NCI-H1930 (cell line): ENCODE measurements around the gene LAYN.

Source experiments
- DNase-seq, 2 experiments: peaks; one replicate each; lab custom pipeline; 2025; lab: John Stamatoyannopoulos, UW

LAYN gene, protein sequence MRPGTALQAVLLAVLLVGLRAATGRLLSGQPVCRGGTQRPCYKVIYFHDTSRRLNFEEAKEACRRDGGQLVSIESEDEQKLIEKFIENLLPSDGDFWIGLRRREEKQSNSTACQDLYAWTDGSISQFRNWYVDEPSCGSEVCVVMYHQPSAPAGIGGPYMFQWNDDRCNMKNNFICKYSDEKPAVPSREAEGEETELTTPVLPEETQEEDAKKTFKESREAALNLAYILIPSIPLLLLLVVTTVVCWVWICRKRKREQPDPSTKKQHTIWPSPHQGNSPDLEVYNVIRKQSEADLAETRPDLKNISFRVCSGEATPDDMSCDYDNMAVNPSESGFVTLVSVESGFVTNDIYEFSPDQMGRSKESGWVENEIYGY

DNA sequence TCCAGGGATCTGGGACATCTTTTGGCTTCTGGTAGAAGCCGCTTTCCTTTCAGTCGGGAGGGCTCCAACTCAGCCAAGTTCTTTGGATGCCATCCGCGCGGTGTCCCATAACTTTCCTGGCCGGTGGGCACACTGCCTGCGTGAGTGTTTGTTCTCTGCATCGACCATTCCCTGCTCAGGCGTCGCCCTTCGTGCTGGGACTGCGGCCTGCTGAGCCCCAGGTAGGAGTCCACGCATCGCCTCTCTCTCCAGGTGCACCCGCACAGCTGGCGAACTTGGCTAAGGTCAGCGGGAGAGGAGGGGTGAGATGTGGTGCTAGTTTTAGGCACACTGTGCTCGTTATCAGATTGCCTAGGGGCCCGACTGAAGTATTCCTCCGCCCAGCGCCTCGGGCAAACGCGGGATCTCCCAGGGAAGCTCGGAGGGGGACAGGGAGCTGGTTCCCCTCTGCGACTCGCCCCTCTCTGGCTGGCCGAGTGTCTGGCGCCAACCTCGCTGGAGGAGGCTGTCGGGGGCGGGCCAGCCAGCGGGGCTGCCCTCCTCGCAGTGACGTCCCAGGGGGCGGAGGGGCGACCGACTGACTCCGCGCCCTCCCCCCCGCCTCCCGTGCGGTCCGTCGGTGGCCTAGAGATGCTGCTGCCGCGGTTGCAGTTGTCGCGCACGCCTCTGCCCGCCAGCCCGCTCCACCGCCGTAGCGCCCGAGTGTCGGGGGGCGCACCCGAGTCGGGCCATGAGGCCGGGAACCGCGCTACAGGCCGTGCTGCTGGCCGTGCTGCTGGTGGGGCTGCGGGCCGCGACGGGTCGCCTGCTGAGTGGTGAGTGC is at the start of gene LAYN:
Gene LAYN (plus strand): TSS at position 607 of the 823 bp plus-strand sequence. CDS start 124 bp downstream, at position 731.
- DNase-seq = no peak

DNA sequence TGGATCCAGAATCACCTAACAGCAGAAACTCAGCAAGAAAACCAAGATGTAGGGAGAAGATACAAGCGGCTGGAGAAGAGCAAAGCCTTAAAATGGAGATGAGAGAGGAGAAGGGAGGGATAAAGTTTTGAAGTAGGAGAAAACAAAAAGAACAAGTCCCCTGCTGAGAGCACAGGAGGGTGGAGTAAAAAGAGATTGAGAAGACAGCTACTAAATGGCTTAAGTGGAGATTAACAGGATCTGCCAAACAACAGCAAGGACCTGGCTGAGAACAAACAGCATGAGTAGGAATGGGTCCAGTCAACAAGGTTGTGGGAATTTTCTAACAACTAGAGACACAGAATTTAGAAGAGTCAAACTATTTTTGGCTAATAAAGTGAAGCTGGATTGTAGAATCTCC is 46.5 kb upstream of the LAYN start:
- no peak for DNase-seq

DNA sequence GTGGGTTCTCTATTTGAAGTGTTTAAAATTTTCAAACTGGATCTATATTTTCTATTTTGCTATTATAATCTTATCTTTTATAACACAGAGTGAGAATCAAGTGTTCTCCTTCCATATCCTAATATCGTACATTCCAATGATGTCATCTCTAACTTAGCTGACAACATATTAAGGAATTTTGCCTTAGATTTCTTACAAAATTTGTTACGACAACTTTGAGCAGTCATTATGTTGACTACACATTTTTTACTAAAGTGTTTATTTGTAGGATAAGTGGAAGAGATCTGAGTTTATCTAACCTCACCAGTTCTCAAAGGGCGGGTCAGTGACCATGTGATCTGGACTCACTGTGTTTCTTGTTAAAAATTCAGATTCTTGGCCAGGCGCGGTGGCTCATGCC is 41.0 kb upstream of the LAYN start:
- no peak for DNase-seq

DNA sequence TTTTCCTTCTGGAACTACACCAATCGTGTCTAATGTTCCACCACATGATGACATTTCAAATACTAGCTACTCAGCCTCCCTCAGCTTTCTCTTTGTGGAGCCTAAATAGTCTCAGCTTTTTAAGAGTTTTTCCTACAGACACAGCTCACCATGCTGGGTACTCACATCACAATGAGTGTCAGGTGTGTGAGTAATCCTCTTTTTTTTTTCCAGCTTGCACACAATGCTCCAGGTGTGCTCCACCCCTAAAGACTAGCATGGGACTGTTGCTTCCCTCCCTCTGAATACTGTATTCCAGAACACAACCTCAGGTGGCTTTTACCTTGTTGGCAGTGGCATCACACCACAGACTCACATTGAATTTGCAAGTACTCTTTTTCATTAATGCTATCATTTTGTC is 40.0 kb upstream of the LAYN start:
- DNase-seq = no peak

DNA sequence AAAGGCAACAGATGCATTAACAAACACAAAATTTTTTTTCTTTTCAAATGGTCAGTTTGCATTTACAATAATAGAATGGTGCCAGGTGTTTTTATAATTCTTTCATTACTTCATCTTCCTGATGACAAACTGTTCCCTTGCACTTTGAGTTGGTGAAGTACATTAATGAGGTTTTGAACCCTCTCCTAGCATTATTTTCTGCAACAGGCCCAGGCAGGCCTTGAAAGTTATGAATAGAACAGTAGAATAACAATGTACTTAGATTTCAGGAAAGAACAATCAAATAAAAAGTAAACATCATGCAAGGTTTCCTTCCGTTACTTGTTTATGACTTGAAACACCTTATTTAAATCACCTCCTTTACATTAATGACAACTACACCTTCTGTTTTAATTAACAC is 37.9 kb upstream of the LAYN start:
- DNase-seq = no peak

DNA sequence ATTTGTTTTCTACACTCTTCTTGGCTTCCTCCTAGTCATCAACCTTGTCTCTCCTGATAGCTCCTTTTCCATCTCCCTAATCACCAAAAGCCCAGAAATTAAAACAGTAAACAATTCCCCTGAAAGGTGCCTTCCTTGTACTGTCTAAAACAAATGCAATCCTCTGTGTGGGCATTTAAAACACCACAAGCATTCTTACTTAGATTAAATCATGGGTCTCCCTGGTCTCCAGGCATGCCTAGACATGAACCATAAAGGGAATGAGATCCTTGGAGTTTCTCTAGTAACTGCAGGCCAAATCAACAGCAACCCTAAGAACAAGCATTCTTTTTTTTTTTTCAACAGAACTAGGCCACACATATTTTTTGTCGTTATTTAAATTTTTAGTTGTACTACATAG is 30.2 kb upstream of the LAYN start:
- DNase-seq = no peak

DNA sequence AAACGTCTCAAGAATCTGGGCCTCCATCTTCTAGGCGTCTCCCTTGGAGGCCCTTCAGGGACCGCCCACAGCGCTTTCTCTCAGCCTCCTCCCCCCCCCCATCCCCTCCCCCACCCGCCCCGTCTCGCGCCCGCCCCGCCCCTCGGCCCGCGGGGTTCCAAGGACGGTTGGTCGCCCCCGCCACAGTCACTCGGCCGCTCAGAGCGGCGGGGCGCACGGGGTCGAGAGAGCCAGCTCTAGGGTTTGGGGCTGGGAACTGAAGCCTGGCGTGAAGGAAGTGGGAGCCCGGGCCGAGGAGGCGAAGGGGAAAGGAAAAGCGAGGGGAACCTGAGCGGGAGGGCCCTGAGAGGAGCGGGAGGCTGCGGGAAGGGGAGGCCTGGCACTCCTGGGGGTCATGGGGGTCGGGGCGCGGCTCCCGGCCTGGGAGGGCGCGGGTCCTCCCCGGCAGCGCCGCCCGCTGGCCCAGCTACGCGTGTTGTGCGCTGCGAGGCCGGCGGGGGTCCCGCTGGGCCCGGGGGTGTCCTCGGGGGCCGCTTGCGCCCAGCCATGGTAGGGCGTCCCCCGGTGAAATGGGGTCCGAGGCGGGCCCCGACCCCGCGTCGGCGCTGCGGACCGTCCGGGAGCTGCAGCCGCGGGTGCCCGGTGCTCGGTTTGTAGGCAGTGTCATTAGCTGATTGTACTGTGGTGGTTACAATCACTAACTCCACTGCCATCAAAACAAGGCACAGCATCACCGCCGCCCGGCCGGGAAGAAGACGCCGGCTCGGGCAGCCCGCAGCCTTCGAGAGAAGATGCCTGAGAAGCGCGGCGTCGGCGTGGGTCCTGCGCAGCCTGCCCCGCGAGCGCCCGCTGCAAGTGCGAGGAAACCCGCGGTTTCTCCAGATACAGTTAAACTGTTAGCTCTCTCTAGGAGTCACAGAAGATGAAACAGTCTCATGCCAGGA is 28.0 kb upstream of the LAYN start, which contains the start of gene BTG4:
Gene BTG4 (minus strand): TSS at position 91 of the 944 bp plus-strand sequence. CDS start 13,610 bp downstream, outside the sequence.
- peak; percentile 11 to 31 for DNase-seq

DNA sequence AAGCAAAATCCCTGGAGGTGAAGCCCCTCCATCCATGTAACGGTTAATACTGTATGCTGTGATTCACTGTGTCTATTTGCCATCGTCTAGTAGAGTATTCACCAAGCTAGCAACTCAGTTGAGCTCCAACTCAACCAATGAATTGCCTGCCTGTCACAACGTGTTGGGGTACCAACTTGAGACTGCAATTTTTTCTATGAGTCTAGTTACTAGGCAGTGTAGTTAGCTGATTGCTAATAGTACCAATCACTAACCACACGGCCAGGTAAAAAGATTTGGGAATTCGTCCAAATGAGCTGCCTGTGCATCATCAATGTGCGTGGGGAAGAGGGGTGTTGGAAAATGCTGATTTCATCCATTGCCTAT is 27.3 kb upstream of the LAYN start:
- no peak for DNase-seq

DNA sequence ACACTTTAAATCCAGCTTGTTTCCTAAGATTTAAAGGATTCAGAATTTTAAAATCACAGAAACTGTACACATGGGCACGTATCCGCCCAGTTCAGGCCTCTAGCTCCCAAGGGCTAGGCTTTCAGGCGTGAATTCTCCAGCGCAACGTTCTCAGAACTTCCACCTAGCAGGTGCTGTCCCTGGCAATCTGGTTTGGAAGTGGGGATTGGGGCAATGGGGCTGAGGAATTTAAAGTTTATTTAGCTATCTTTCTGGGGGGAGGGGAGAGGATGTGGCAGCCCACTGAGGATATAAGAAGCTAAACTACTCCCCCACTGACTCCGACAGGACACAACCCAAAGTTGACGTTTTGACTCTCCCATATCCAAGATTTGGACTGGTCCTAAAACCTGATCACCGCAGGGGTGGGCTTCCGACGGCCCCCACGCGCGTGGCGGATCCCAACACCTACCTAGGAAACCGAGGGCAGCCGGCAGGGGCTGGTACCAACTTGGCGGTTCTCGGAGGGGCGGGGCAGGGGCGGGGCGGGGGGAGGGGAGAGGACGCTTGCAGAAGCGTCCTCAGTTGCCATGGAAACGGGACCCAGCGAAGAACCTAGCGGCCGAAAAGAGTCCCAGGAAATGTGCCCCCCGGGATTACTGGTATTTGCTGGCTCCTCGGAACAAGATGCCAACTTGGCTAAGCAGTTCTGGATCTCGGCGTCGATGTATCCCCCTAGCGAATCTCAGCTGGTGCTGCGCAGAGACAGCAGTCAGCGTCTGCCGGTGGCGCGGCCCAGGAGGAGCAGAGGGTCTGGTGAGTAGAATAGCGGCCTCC is 26.1 kb upstream of the LAYN start, which contains the start of gene HOATZ:
Gene HOATZ (plus strand): TSS at position 563 of the 816 bp plus-strand sequence. CDS start 7 bp downstream, at position 570.
- peak; percentile 17 to 41 for DNase-seq

DNA sequence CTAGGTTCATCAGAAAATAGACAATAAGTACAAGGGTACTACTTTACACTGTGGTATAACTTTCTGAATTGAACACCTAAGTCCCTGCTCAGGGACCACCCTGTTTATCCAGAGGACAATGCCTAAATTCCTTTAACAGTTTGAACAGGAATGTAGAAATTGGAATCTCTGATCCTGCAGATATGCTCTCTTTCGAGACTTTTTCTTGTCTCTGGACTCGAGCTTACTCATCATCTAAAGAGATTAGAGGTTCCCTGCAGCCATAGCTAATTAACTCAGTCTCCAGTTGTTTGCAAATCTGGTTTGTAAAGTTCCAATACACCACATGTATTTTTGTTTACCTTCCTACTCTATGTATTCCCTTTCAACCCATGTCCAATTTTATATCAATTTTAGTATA is 24.9 kb upstream of the LAYN start:
- no peak for DNase-seq

DNA sequence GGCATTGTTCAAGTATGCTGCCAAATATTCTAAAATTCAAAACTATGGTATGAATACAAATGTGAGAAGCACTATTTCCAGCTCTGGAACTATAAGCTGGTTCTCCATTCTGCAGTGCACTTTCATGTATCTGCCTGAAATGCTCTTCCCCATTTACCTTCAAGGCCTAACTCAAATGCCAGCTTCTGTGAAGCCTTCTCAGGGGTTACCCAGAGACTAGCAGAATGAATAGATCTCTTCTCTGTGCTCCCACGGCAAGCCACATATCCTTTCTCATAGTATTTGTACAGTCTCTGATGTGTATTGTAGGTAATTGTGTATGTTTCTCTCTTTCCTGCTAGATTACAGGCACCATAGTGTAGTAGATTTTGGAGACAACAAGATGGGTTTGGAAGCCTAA is 21.9 kb upstream of the LAYN start:
- no peak for DNase-seq

DNA sequence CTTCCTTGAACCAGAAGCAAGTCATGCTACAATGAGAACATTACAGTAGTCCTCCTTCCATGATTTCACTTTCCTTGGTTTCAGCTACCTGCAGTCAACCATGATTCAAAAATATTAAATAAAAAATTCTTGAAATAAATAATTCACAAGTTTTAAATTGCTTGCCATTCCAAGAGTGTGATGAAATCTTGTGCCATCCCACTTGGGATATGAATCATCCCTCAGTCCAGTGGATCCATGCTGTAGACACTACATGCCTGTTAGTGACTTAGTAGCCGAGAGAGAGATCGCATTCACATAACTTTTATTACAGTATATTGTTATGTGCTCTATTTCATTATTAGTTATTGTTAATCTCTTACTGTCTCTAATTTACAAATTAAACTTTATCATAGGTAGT is 20.0 kb upstream of the LAYN start:
- no peak for DNase-seq

DNA sequence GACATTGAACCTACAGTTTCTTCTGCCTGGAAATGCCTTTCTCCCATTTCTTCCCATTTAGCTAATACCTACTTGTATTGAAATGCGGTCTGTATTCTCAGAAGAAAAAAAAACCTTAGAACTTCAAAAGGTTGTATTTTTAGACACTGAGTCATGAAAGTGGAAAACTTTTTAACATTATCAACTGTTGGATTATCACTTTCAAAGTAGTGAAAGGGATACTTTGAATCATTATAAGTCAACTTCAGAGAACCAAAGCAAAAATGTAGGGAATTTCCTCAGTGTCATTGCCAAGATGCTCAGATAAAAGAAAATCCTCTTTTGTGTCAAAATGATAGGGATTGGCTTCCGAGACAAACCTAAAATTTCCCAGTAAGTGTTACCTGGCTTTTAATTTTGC is 19.4 kb upstream of the LAYN start:
- no peak for DNase-seq

DNA sequence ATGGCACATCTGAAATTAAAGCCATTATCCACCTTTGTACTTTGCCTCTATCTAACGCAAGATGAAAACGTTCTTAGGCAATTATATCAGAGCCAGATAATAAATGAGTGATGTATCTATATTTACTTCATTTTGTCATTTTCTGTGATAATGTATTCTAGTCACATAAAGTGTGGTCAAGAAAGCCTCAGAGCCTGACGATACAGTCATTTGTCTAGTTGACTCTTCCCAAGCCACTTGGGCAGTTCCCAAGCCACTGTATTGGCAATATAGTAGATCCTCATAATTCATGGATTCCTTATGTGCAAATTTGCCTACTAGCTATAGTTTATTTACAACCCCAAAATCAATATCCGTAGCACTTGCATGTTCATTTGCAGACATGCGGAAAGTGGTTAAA is 18.1 kb upstream of the LAYN start:
- no peak for DNase-seq

DNA sequence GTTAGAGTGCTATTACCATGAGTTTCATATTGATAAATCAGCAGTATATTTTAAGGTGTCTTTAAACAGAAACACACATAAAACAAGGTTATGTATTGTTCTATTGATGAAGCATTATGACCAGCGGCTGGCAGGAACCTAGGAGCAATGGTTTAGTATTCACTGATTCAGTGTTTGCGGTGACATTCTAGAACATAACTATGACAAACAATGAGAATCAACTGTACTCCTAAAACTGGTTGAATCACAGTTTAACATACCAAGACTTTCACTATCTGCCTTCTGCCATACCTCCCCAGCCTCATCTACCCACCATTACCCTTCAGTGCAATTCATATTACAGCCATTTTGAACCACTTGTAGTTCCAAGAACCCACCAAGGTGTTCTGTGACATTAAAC is 17.2 kb upstream of the LAYN start:
- DNase-seq = no peak

DNA sequence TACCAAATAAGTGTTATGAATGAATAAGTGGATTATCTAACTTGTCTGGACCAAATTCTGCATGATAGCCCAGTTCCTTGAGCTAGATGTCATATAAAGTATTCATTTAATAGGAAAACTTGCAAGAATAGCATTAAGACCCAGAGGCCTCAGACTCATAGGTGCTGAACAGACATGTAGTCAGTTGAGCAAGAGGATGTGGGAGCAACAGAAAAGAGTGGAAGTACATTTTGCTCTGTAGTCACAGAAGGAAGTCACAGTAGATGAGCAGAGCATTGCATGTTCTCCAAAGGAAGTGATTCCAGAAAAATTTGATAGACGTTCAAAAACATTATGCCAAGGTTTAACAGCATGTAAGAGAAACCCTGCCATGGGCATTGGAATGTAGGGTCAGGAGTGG is 16.5 kb upstream of the LAYN start:
- DNase-seq = no peak

DNA sequence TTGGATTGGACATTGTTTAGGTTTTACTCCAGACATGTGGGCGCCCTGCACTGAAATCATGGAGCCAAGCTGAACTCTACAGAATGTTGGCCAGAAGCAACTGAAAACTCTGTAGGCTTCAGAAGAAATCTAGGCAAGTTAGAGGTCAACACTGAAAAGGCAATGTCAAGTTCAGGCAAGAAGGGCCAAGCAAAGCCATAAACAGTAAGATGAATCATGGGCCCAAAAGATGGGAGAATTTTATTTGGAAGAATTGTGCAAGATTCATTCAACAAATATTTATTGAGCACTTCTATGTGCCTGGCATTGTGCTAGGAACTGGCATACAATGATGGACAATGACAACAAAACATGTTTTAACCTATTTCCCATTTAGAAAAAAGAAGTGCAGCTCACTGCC is 15.1 kb upstream of the LAYN start:
- no peak for DNase-seq

DNA sequence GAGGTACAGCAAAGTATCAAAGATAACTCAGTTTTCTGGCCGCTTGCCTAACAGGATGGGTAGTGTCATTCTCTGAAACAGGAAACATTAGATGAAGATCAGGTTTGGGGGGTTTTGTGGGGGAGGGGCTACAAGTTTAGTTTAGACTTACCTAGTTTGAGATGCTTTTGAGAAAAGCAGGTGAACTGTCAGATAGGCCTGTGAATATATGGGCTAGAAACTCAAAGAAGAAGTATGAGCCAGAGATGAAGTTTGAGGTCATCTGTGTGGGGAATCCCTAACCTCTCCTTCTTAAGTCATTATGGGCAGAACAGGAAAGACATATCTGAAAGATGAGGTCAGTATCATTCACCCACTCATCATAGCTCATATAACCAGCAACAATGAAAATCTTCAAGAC is 14.0 kb upstream of the LAYN start:
- no peak for DNase-seq

DNA sequence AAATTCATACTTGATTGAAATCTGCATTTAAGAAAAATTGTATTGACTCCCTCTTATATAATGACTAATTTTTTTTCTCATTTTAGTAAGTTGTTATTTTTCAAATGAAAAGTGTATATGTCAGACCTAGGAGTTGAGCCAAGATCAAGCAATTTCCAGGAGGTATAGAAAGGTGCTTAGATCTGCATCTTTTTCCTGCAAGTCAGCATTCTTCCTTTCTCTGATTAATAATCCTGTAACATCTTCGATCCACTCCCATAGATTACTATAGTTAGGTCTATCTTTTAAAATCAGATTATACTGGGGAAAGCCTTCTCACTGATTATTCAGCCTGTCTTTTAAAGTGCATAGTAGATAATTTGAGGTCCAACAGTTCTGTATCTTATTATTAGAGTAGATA is 13.2 kb upstream of the LAYN start:
- DNase-seq = no peak

DNA sequence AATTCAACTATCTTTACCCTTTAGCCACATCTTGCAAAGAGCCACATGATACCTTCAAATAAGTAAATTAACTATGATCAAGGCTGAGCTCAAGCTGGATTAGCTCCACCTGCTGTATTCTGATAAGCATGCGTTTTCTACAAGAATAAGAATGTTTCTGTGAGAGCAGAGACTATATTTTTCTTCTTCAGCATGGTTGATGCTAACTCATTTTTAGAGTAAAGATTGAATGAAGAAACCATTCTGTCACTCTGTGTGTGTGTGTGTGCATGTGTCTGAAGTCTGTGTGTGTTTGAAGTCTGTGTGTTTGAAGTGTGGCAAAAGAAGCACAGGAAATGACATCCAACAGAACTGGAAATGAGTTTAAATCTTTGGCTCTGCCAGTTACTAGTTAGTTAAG is 12.0 kb upstream of the LAYN start:
- no peak for DNase-seq

DNA sequence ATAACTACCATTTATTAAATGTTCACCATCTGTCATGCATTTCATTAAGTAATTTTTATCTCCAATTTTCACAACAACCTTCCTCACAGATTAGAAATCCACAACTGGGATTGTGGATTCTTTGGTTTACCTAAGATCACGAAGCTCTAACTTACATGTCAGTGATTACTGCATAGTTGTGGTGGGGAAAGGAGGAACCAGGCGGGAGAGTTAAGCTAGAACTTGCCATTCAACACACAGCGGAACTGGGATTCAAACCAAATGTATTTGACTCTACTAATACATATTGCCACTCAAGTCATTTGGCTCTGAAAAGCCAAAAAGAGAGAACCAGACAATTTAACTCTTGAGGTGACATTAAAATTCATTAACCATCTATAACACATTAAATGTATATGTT is 10.4 kb upstream of the LAYN start:
- no peak for DNase-seq
